Activated CD4-positive, alpha-beta T cell treated with anti-CD3 and anti-CD28 coated beads for 4 hours (primary cell): ENCODE measurements around the gene DBET.
"Not testable (repeated sequence)": the region's sequence is repeated elsewhere in the genome, so short reads cannot be mapped to it uniquely, and the experiment has no call there.

Source experiments
- DNase-seq, 2 donors: peaks; one replicate each; pipeline ENCODE4 v3.0.0-alpha.2; 2020

DBET gene

GRCh38 chr4:190064342-190064741 is at the start of gene DBET:
Gene DBET (plus strand): TSS chr4:190064502.
- not testable (repeated sequence) for DNase-seq

DNA sequence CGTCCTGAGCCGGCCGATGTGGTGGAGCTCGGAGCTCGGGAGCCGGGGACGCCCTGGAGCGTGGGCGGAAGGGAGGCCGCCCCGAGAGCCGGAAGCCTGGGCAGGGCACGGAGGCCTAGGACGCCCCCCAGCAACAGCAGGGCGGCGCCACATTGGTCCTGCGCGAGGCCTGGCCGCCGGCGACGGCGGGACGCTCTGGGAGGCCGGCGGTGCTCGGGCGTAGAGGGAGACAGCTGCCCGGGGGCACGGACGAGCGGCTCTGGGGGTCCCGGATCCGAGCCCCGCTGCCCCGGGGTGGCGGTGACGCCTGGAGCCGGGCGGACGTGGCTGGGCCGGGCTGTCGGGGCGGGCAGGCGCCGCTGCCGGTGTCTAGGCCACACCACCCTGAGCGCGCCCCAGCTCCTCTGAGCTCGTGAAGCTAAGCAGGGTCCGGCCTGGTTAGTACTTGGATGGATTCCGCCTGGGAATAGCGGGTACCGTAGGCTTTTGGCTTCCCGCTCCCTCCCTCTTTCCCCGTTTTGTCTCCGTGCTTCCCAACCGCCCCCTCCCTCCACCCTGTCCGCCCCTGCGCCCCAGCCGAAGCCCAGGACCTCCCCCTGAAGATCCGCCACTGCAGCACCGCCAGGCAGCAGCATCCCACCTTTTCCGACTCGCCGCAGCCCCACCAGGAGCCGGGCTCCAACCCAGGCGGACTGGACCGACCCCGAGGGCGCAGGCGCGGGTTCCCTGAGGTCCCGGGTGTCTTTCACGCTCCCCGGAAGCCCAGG is 49.3 kb upstream of the DBET start:
- no peak for DNase-seq

- DNase-seq = no peak
These were observed 48.5 kb upstream of the DBET start for GRCh38 chr4:190015538-190016368.

DNA sequence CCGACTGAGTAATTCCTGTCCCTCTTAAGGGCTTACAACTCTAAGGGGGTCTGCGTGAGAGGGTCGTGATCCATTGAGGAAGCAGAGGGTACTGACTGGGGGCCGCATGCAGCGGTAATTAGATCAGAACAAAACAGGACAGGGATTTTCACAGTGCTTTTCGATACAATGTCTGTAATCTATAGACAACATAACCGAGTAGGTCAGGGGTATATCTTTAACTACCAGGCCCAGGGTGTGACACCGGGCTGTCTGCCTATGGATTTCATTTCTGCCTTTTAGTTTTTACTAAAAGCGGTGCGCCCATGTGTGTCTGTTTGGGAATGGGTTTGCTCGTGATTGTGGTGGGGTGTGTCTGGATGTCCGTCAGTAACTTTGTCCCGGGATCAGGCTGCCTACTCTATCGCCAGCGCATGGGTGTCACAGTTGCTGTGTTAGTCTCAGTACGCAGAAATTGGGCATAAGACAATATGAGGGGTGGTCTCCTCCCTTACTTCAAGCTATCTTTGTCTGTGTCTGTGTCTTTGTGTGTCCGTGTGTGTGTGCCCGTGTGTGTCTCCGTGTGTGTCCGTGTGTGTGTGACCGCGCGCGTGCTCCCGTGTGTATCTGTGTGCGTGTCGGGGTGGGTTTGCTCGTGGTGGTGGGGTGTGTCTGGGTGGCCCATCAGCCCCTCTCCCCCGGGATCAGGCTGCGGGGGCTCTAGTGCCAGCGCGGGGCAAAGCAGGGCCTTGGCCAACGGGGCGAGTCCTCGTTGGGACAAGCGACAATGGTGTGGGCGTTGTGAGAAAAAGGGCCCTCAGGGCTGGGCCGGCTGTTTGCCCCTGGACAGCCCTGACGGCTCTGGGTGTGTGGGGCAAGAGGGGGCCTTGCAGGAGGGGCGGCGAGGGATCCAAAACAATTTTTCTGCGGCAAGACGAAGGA is 47.7 kb upstream of the DBET start:
- no peak for DNase-seq

DNA sequence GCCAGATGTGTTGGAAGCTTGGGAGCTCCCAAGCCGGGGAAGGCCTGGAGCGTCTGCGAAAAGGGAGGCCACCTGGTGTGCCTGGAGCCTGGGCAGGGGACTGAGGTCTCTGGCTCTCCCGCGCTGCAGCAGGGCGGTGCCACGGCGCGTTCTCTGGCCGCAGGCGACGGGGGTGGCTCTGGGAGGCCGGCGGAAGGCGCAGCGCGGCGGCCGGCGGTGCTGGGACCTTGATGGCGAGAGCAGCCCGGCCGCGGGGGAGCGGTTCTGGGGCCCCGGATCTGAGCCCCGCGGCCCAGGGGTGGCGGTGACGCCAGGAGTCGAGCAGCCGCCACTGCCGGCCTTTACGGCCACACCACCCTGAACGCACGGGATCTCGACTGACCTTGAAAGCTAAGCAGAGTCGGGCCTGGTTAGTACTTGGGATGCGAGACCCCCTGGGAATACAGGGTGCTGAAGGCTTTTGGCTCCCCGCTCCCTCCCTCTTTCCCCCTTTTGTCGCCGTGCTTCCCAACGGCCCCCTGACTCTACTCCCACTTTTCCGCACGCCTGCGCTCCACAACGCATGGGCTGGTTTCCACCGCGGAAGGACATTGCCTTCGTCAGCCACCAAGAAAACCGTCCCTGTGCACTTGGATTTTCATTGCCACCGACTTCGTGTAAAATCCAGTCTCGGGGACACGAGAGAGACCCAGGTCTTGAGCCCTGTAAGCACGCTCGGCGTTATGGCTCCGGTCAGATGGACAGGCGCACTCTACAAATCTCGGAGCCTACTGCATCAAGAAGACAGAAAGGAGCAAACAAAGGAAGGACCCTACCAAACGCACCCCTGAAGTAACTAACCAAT is 46.7 kb upstream of the DBET start:
- no peak for DNase-seq

- no peak for DNase-seq
These were observed 45.9 kb upstream of the DBET start for GRCh38 chr4:190018201-190018920.

- DNase-seq = no peak
These were observed 45.1 kb upstream of the DBET start for GRCh38 chr4:190019023-190019858.

DNA sequence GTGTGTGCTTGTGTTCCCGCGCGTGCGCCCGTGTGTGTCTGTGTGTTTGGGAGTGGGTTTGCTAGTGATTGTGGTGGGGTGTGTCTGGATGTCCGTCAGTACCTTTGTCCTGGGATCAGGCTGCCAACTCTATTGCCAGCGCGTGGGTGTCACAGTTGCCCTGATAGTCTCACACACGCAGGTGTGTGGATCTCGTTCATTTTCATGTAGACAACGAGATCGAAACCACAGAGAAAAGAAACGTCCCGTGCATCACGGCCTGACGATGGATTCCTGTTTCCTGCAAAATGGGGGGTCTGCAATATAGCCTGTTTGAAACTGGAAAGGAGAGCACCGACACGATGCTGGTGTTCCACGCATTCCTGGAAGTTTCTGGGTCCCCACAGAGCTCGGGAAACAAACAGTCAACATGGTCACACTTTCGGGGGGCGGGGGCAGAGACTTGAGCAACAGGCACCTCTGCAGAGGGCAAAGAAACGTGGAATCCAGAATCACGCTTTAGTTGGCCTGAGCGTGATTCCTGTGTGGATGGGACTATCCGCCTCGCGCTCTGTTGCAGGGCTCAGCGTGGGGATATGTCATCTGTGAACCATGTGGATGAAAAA is 44.3 kb upstream of the DBET start:
- DNase-seq = not testable (repeated sequence)

DNA sequence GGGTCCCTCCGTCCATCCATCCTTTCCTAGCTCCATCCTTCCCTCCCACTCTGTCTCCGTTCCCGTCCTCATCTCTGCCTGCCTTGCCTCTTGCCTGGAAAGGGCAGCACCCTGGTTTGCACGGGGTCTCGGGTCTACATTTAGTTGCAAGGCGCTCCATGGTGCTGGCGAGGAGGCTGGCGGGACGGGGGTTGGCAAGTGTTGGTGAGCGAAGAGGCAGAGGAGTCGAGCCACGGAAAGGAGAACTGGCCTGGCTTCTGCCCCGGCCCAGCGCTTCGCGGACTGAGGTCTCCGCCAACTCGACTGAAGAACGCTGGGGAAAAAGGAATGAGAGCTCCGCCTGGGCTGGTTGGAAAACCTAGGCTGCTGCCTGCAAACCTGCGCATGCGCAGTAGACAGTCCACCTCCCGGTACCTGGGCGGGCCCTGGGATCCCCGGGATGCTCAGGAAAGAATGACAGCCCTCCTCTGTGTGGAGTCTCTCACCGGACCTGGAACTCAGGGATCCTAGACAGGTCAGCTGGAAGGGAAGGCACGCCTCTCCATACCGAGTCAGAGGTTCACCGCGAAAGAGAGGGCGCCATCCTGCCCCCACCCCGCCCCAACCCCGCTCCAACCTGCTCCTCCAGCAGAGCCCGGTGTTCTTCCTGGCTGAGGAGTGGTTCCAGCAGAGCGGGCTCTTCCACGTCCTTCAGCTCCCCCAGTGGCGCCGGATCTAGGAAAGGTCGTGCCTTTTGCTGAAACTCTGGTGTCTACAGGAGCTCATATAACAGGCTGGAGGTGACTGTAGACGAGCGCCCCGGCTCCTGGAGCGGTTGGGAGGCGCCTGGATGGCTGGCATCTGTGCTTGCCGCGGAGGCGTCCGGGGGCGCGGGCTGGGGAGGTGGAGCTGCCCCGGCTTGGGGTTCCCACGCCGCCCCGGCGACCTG is 43.2 kb upstream of the DBET start:
- peak in 1 of 2 donors; percentile 16 for DNase-seq

- DNase-seq = not testable (repeated sequence)
These were observed 42.3 kb upstream of the DBET start for GRCh38 chr4:190021973-190022372.

- not testable (repeated sequence) for DNase-seq
These were observed 41.6 kb upstream of the DBET start for GRCh38 chr4:190022614-190023281.

DNA sequence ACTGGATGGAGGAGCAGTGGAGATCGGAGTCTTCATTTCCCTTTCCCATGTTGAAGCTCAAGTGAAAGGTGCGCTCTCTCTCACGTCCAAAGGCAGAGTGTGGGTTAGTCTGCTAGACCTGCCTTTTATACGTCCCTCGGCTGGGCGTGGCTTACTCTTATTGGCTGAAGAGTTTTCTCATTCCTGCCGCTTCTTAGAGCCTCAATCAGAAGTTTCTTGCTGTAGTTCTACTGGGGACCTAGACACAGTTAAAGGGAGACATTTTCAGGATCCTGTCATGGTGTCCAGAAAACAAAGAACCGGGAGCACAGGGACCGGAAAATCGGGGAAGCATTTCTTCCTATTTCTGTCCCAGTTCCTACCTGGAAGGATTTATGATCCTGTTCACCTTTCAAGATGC is 37.1 kb upstream of the DBET start, which contains the start of gene FRG2:
Gene FRG2, minus strand, starts transcription at position 101 of the 400 bp plus-strand sequence. Its CDS starts 52 bp downstream, at position 49.
- not testable (repeated sequence) for DNase-seq

DNA sequence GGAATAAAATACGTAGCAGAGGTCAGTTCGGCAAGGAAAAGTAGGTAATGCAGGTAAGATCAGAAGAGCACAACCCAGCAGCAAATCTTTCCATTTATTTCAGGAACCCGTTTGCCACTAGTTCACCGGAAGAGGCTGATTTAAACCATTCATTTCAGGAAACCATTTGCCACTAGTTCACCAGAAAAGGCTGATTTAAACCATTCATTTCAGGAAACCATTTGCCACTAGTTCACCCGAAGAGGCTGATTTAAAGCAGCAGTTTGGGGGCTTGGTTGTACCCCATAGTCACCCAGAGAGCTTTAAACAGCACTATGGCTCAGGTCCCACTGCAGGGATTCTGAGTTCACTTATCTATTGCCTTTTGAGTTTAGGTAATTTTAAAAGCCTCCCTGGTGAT is 33.0 kb upstream of the DBET start:
- not testable (repeated sequence) for DNase-seq

- DNase-seq = not testable (repeated sequence)
These were observed 26.5 kb upstream of the DBET start for GRCh38 chr4:190037704-190038388.

DNA sequence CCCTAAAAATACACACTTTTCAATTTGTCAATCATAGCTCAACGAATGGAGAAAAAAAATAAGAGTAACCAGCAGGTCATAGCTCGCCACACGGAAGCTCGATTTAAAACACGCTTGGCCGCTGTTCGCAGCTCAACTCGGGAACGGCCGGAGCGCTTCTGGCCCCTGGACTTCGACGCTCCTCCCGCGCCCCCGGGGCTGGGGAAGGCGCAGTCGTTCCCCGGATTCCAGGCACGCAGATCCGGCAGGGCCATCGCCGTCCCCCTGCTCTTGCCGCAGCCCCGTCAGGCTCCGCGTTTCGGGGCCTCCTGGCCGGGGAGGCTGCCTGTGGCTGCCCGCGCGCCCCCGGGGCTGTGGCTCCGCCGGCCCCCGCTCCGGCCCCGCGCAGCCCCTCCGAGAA is 23.4 kb upstream of the DBET start:
- DNase-seq = not testable (repeated sequence)

DNA sequence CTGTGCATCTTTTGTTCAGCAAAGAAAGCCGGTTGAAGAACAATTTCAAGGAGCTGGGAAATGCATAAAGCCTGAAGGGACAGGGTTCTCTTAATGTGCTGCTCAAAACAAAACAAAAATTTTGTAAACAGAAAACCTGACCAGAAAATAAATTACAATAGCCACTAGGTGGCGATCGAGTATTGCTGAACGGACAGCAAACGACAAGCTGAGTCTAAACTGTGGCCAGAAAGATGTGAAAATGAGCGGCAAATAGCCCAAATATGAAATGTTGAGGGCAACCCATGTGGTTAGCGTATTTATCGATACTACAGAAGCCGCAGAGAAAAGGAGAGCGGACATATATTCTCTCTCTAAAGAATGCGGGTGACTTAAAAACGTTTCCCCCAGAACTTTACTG is 16.7 kb upstream of the DBET start:
- not testable (repeated sequence) for DNase-seq
